H1 (cell line): Measurements from ENCODE around the gene UBTD1. TPM values are rescaled to one million over a fixed set of nuclear protein-coding genes. Genes with fewer than 3 reads are reported as not detected.

Experiments
- polyA plus RNA-seq, 7 experiments: library from polyadenylated mRNA; depleted of rRNA in 3 of 7; stranded (reverse) in 5 of 7; unstranded in 2 of 7; fragments of >200 nt in 5 of 7; fragments of 200-250 nt in 2 of 7; gene quantifications; 1 replicate in 5 of 7; 2 replicates in 1 of 7; 4 replicates in 1 of 7; pipeline versions ENCODE4 v1.2.1 to v1.2.3, GENCODE V29; 2011 to 2013; ENCODE audit warnings: missing spikeins in 2 of 7, mixed read lengths in 2 of 7
- total RNA-seq: library from RNA; stranded (reverse); fragmentation: NEBNext Ultra II Directional; extraction: Animal tissue kit (Norgen Biotek cat#: 25700); gene quantifications from 2 replicates; pipeline ENCODE4 v1.2.1, GENCODE V29; 2021
- TF ChIP-seq, protein P1 (sequence below), 3 experiments: IDR thresholded peaks; 1 replicate in 2 of 3; 2 replicates in 1 of 3; pipeline versions ENCODE4 v1.5.1 to v1.6.1; 2011; ENCODE audit warnings: low read length in 3 of 3, mild to moderate bottlenecking in 3 of 3, inconsistent platforms in 2 of 3, low read depth in 1 of 3, moderate library complexity in 1 of 3; ENCODE audit not compliant: insufficient read depth in 1 of 3; ENCODE audit errors: control extremely low read depth in 1 of 3

UBTD1 gene
- total and polyA plus RNA-seq, 2 of the 8 experiments (the other 6 are each of a cell fraction or from before 2014, with no cell fraction given): 22.3 to 36.2 TPM

DNA sequence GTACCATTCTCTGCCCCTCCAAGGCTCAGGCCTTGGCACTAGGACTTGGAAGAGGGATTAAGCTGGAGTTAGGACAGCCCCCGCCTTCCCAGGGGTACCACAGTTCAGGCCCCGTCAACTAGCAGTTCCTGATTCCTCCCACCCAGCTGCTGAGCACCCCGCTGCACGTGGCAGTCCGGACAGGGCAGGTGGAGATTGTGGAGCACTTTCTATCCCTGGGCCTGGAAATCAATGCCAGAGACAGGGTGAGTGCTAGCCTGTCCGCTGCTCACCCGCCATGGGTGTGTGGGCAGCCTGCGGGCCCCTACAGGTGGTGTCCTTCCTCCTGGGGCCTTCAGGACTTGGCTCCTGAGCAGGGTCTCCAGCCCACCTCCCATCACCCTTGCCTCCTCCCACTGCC lies 83.4 kb downstream of the UBTD1 start (continued):
- TF ChIP-seq, protein P1, sequence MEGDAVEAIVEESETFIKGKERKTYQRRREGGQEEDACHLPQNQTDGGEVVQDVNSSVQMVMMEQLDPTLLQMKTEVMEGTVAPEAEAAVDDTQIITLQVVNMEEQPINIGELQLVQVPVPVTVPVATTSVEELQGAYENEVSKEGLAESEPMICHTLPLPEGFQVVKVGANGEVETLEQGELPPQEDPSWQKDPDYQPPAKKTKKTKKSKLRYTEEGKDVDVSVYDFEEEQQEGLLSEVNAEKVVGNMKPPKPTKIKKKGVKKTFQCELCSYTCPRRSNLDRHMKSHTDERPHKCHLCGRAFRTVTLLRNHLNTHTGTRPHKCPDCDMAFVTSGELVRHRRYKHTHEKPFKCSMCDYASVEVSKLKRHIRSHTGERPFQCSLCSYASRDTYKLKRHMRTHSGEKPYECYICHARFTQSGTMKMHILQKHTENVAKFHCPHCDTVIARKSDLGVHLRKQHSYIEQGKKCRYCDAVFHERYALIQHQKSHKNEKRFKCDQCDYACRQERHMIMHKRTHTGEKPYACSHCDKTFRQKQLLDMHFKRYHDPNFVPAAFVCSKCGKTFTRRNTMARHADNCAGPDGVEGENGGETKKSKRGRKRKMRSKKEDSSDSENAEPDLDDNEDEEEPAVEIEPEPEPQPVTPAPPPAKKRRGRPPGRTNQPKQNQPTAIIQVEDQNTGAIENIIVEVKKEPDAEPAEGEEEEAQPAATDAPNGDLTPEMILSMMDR (IDR thresholded peaks at IDR 0.05; ENCODE audit: control extremely low read depth in 1 of 3, insufficient read depth in 1 of 3, low read depth in 1 of 3, low read length in 3 of 3): no peak
- TF ChIP-seq, all 59 proteins: peak for 0
